K562 (cell line): ENCODE data around the gene IKZF4. TPM values are rescaled to one million over a fixed set of nuclear protein-coding genes. Genes with fewer than 3 reads are reported as not detected.

Experiments used
- CHD2 ChIP-seq: IDR thresholded peaks from 2 replicates; pipeline ENCODE4 v1.6.1; 2011; ENCODE audit warnings: low read depth, low read length
- HDAC6 ChIP-seq: IDR thresholded peaks from 2 replicates; pipeline ENCODE4 v1.6.1; 2012; ENCODE audit warnings: low read depth, mild to moderate bottlenecking, control low read depth, inconsistent platforms, low read length, moderate library complexity
- HMG20B ChIP-seq: fragments of 250-450 bp; sonication (Bioruptor Pico); IDR thresholded peaks from 2 replicates; pipeline ENCODE4 v1.5.0; 2021; ENCODE audit warnings: mild to moderate bottlenecking
- MAZ ChIP-seq, 2 experiments: fragments of 450-650 bp in 1 of 2; sonication (generic) in 1 of 2; formaldehyde crosslinking; IDR thresholded peaks in 1 of 2; conservative IDR thresholded peaks in 1 of 2; 2 replicates each; pipeline versions ENCODE4 v1.4.0 to v1.5.0; 2020; ENCODE audit warnings: mild to moderate bottlenecking in 1 of 2, missing genetic modification reagents in 1 of 2
- MTA2 ChIP-seq: fragments of 450-650 bp; IDR thresholded peaks from 2 replicates; pipeline ENCODE4 v1.6.1; 2016; ENCODE audit warnings: low read depth
- NFRKB ChIP-seq: fragments of 450-650 bp; IDR thresholded peaks from 2 replicates; pipeline ENCODE4 v1.6.1; 2016; ENCODE audit warnings: low read depth
- NFXL1 ChIP-seq: fragments of 450-650 bp; formaldehyde crosslinking; IDR thresholded peaks from 2 replicates; pipeline ENCODE4 v1.4.0; 2021; ENCODE audit warnings: mild to moderate bottlenecking
- PHF21A ChIP-seq: fragments of 450-650 bp; IDR thresholded peaks from 2 replicates; pipeline ENCODE4 v1.6.1; 2017; ENCODE audit warnings: low read depth, borderline replicate concordance
- POLR2A ChIP-seq: fragments of 450-650 bp; conservative IDR thresholded peaks from 2 replicates; pipeline ENCODE4 v1.6.1; 2016
- POLR2B ChIP-seq: fragments of 450-650 bp; IDR thresholded peaks from 2 replicates; pipeline ENCODE4 v1.6.1; 2018; ENCODE audit warnings: low read depth; ENCODE audit not compliant: partially characterized antibody
- PRMT5 ChIP-seq: sonication (generic); formaldehyde crosslinking; IDR thresholded peaks from 2 replicates; pipeline ENCODE4 v1.5.0; 2020; ENCODE audit warnings: missing genetic modification reagents
- PURB ChIP-seq: sonication (generic); formaldehyde crosslinking; IDR thresholded peaks from 2 replicates; pipeline ENCODE4 v1.9.0; 2021; ENCODE audit warnings: low read depth, mild to moderate bottlenecking, missing genetic modification reagents
- RB1 ChIP-seq: fragments of 450-650 bp; IDR thresholded peaks from 2 replicates; pipeline ENCODE4 v1.6.1; 2017; ENCODE audit warnings: low read depth, mild to moderate bottlenecking
- SAFB ChIP-seq: fragments of 200-400 bp; formaldehyde crosslinking; IDR thresholded peaks from 2 replicates; pipeline ENCODE4 v1.6.1; 2017; ENCODE audit warnings: low read depth, low read length, borderline replicate concordance
- SMARCE1 ChIP-seq: fragments of 450-650 bp; IDR thresholded peaks from 2 replicates; pipeline ENCODE4 v1.7.1; 2016; ENCODE audit warnings: mild to moderate bottlenecking
- SRSF1 ChIP-seq: fragments of 200-400 bp; formaldehyde crosslinking; IDR thresholded peaks from 2 replicates; pipeline ENCODE4 v1.6.1; 2017; ENCODE audit warnings: mild to moderate bottlenecking, low read depth, low read length, moderate library complexity
- SRSF9 ChIP-seq: fragments of 200-400 bp; formaldehyde crosslinking; IDR thresholded peaks from 2 replicates; pipeline ENCODE4 v1.6.1; 2017; ENCODE audit warnings: low read depth, low read length, borderline replicate concordance
- TAL1 ChIP-seq: fragments of 450-650 bp; IDR thresholded peaks from 2 replicates; pipeline ENCODE4 v1.6.1; 2016; ENCODE audit warnings: mild to moderate bottlenecking
- TCFL5 ChIP-seq: fragments of 250-450 bp; sonication (Bioruptor Pico); conservative IDR thresholded peaks from 2 replicates; pipeline ENCODE4 v1.6.1; 2021; ENCODE audit warnings: mild to moderate bottlenecking, moderate library complexity, matching md5 sums
- TEAD4 ChIP-seq, 2 experiments: sonication (generic) in 1 of 2; formaldehyde crosslinking in 1 of 2; IDR thresholded peaks; 2 replicates each; pipeline versions ENCODE4 v1.6.1 to v1.8.0; 2012 to 2022; ENCODE audit warnings: borderline replicate concordance in 1 of 2, inconsistent platforms in 1 of 2, low read length in 1 of 2, mild to moderate bottlenecking in 1 of 2, missing genetic modification reagents in 1 of 2
- ZBTB17 ChIP-seq: fragments of 450-650 bp; formaldehyde crosslinking; IDR thresholded peaks from 2 replicates; pipeline ENCODE4 v1.4.0; 2020; ENCODE audit warnings: mild to moderate bottlenecking
- ZFP36 ChIP-seq: fragments of 150-350 bp; IDR thresholded peaks from 2 replicates; pipeline ENCODE4 v1.6.1; 2018; ENCODE audit warnings: low read length, low read depth; ENCODE audit not compliant: partially characterized antibody
- ZFX ChIP-seq: sonication (generic); formaldehyde crosslinking; IDR thresholded peaks from 2 replicates; pipeline ENCODE4 v1.8.0; 2022; ENCODE audit warnings: mild to moderate bottlenecking, missing genetic modification reagents, moderate library complexity
- ZNF140 ChIP-seq: fragments of 250-450 bp; sonication (Bioruptor Pico); IDR thresholded peaks from 2 replicates; pipeline ENCODE4 v1.8.0; 2021; ENCODE audit warnings: moderate library complexity, mild to moderate bottlenecking, inconsistent platforms
- ZNF253 ChIP-seq: fragments of 250-450 bp; sonication (Bioruptor Pico); conservative IDR thresholded peaks from 2 replicates; pipeline ENCODE4 v1.6.1; 2021; ENCODE audit warnings: mild to moderate bottlenecking
- ZNF695 ChIP-seq: fragments of 450-650 bp; formaldehyde crosslinking; IDR thresholded peaks from 2 replicates; pipeline ENCODE4 v1.4.0; 2020; ENCODE audit warnings: mild to moderate bottlenecking, moderate library complexity
- polyA plus RNA-seq, 8 experiments: library from polyadenylated mRNA; depleted of rRNA in 4 of 8; stranded (reverse) in 5 of 8; unstranded in 3 of 8; fragments of >200 nt; fragmentation: Nextera tagmentation in 2 of 8; fragmentation: Illumina TruSeq in 1 of 8; extraction: Ambion mirVana in 2 of 8; extraction: Trizol in 1 of 8; gene quantifications; 2 replicates each; pipeline versions ENCODE4 v1.2.1 to v1.2.3, GENCODE V29; 2011 to 2014; ENCODE audit warnings: inconsistent platforms in 1 of 8, missing spikeins in 1 of 8
- total RNA-seq, 7 experiments: library from RNA; depleted of rRNA in 6 of 7; stranded (reverse); fragments of >200 nt in 6 of 7; fragmentation: Illumina TruSeq in 2 of 7; extraction: Trizol in 2 of 7; gene quantifications; 2 replicates each; pipeline versions ENCODE4 v1.2.1 to v1.2.3, GENCODE V29; 2011 to 2021; ENCODE audit warnings: low replicate concordance in 1 of 7
- TF ChIP-seq, protein P1 (sequence below): fragments of 250-450 bp; sonication (Bioruptor Pico); IDR thresholded peaks from 2 replicates; pipeline ENCODE4 v1.5.0; 2020; ENCODE audit warnings: mild to moderate bottlenecking

IKZF4 gene
- total and polyA plus RNA-seq, 9 of the 15 experiments (the other 6 are each of a cell fraction or from before 2014, with no cell fraction given) = 1.9 to 16.3 (median 3.6) TPM

GRCh38 chr12:55972911-55973598, 47.8 kb upstream of the IKZF4 start (continued):
- TF ChIP-seq MAZ (CRISPR knock-in tag; conservative IDR thresholded peaks at IDR 0.05 in 1 of 2, IDR thresholded peaks at IDR 0.05 in 1 of 2) = no peak
- no peak; the same call in 1 of the 2 replicates for TF ChIP-seq PHF21A
- peak; percentile 61; the same call in 1 of the 2 replicates for TF ChIP-seq MTA2
- peak; percentile 51; the same call in 1 of the 2 replicates for TF ChIP-seq TEAD4 (IDR thresholded peaks at IDR 0.05; ENCODE audit: low read length)
- TF ChIP-seq TEAD4 (CRISPR knock-in tag; IDR thresholded peaks at IDR 0.05; ENCODE audit: borderline replicate concordance) = no peak
- TF ChIP-seq, protein P1, sequence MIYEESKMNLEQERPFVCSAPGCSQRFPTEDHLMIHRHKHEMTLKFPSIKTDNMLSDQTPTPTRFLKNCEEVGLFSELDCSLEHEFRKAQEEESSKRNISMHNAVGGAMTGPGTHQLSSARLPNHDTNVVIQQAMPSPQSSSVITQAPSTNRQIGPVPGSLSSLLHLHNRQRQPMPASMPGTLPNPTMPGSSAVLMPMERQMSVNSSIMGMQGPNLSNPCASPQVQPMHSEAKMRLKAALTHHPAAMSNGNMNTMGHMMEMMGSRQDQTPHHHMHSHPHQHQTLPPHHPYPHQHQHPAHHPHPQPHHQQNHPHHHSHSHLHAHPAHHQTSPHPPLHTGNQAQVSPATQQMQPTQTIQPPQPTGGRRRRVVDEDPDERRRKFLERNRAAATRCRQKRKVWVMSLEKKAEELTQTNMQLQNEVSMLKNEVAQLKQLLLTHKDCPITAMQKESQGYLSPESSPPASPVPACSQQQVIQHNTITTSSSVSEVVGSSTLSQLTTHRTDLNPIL (CRISPR knock-in tag) = no peak
- TF ChIP-seq POLR2A = peak; percentile 59
- TF ChIP-seq TCFL5 (CRISPR knock-in tag) = no peak
- no peak for TF ChIP-seq HMG20B
- peak; percentile 82; the same call in 1 of the 2 replicates for TF ChIP-seq NFRKB
- 0 out of 2 replicates have a peak, but pooled peaks have one; percentile 9 for TF ChIP-seq TAL1
- peak; percentile 14; the same call in 1 of the 2 replicates for TF ChIP-seq RB1
- TF ChIP-seq SRSF1 = no peak
- TF ChIP-seq ZNF140 (CRISPR knock-in tag) = no peak
- no peak for TF ChIP-seq ZNF253 (CRISPR knock-in tag)
- TF ChIP-seq ZFP36 = no peak
- TF ChIP-seq ZBTB17 = no peak
- no peak for TF ChIP-seq HDAC6
- TF ChIP-seq SRSF9 = no peak
- TF ChIP-seq PURB (CRISPR knock-in tag) = no peak
- no peak for TF ChIP-seq ZFX
- TF ChIP-seq PRMT5 (CRISPR knock-in tag) = no peak
- no peak for TF ChIP-seq CHD2
- no peak for TF ChIP-seq SAFB
- TF ChIP-seq NFXL1 = no peak
- TF ChIP-seq POLR2B = peak; percentile 85
- no peak for TF ChIP-seq ZNF695
- TF ChIP-seq SMARCE1 = peak; percentile 69; the same call in 1 of the 2 replicates
